K562 (cell line): ENCODE results near the gene MN1. TPM values are rescaled to one million over a fixed set of nuclear protein-coding genes. Genes with fewer than 3 reads are reported as not detected.

Experiments used
- ARHGAP35 ChIP-seq: fragments of 450-650 bp; IDR thresholded peaks from 2 replicates; pipeline ENCODE4 v1.6.1; 2018; ENCODE audit not compliant: partially characterized antibody
- ATF6 ChIP-seq: sonication (generic); formaldehyde crosslinking; IDR thresholded peaks from 2 replicates; pipeline ENCODE4 v1.4.0; 2020; ENCODE audit warnings: mild to moderate bottlenecking, missing genetic modification reagents
- CBX3 ChIP-seq, 2 experiments: IDR thresholded peaks; 1 replicate in 1 of 2; 2 replicates in 1 of 2; pipeline ENCODE4 v1.6.1; 2012; ENCODE audit warnings: inconsistent platforms in 2 of 2, low read length in 2 of 2, borderline replicate concordance in 1 of 2, control low read depth in 1 of 2
- DIDO1 ChIP-seq: fragments of 450-650 bp; IDR thresholded peaks from 2 replicates; pipeline ENCODE4 v1.6.1; 2016; ENCODE audit warnings: low read depth, missing biosample characterization, missing genetic modification characterization
- DNMT1 ChIP-seq: fragments of 450-650 bp; IDR thresholded peaks from 2 replicates; pipeline ENCODE4 v1.6.1; 2016; ENCODE audit warnings: antibody characterized with exemption, mild to moderate bottlenecking
- ETS2 ChIP-seq: IDR thresholded peaks from 2 replicates; pipeline ENCODE4 v1.6.1; 2016; ENCODE audit warnings: borderline replicate concordance, missing genetic modification characterization, mild to moderate bottlenecking, moderate library complexity, missing compliant biosample characterization; ENCODE audit not compliant: poor library complexity, severe bottlenecking
- GTF2F1 ChIP-seq: IDR thresholded peaks from 2 replicates; pipeline ENCODE4 v1.6.1; 2011; ENCODE audit warnings: low read depth, low read length, improper control_type of control experiment
- JUND ChIP-seq, 2 experiments: IDR thresholded peaks; 2 replicates in 1 of 2; 3 replicates in 1 of 2; pipeline ENCODE4 v1.6.1; 2011; ENCODE audit warnings: borderline replicate concordance in 2 of 2, low read depth in 2 of 2, low read length in 2 of 2, improper control_type of control experiment in 1 of 2, missing biosample characterization in 1 of 2, missing genetic modification characterization in 1 of 2, missing genetic modification reagents in 1 of 2
- KAT8 ChIP-seq: fragments of 450-650 bp; IDR thresholded peaks from 2 replicates; pipeline ENCODE4 v1.6.1; 2016; ENCODE audit warnings: low read depth, mild to moderate bottlenecking
- KDM5B ChIP-seq: fragments of 200-600 bp; sonication (generic); IDR thresholded peaks from 2 replicates; pipeline ENCODE4 v1.6.1; 2012; ENCODE audit warnings: low read depth, mild to moderate bottlenecking, moderate library complexity, low read length, control low read depth, inconsistent platforms; ENCODE audit not compliant: insufficient replicate concordance
- LARP7 ChIP-seq: fragments of 450-650 bp; IDR thresholded peaks from 2 replicates; pipeline ENCODE4 v1.6.1; 2016
- LCOR ChIP-seq: sonication (generic); formaldehyde crosslinking; IDR thresholded peaks from 2 replicates; pipeline ENCODE4 v1.8.0; 2022; ENCODE audit warnings: mild to moderate bottlenecking, missing genetic modification reagents
- LEF1 ChIP-seq: fragments of 450-650 bp; IDR thresholded peaks from 2 replicates; pipeline ENCODE4 v1.6.1; 2016; ENCODE audit warnings: mild to moderate bottlenecking
- MAFK ChIP-seq: IDR thresholded peaks from 2 replicates; pipeline ENCODE4 v1.6.1; 2011; ENCODE audit warnings: low read length, improper control_type of control experiment
- MTA3 ChIP-seq: fragments of 450-650 bp; formaldehyde crosslinking; IDR thresholded peaks from 2 replicates; pipeline ENCODE4 v1.6.1; 2017; ENCODE audit warnings: mild to moderate bottlenecking, borderline replicate concordance
- NBN ChIP-seq: fragments of 450-650 bp; IDR thresholded peaks from 2 replicates; pipeline ENCODE4 v1.6.1; 2016; ENCODE audit warnings: low read depth, mild to moderate bottlenecking
- NEUROD1 ChIP-seq: fragments of 150-350 bp; IDR thresholded peaks from 2 replicates; pipeline ENCODE4 v1.6.1; 2014; ENCODE audit warnings: borderline replicate concordance, low read length, low read depth; ENCODE audit not compliant: partially characterized antibody
- NR2C2 ChIP-seq, 2 experiments: fragments of 200-800 bp in 1 of 2; sonication (Bioruptor generic) in 1 of 2; sonication (generic) in 1 of 2; formaldehyde crosslinking in 1 of 2; IDR thresholded peaks; 2 replicates each; pipeline versions ENCODE4 v1.6.1 to v1.8.0; 2016 to 2022; ENCODE audit warnings: mild to moderate bottlenecking in 1 of 2, missing compliant biosample characterization in 1 of 2, missing genetic modification characterization in 1 of 2, missing genetic modification reagents in 1 of 2
- PURB ChIP-seq: sonication (generic); formaldehyde crosslinking; IDR thresholded peaks from 2 replicates; pipeline ENCODE4 v1.9.0; 2021; ENCODE audit warnings: low read depth, mild to moderate bottlenecking, missing genetic modification reagents
- TCF7L2 ChIP-seq: fragments of 150-350 bp; IDR thresholded peaks from 2 replicates; pipeline ENCODE4 v1.6.1; 2016; ENCODE audit warnings: low read depth, mild to moderate bottlenecking, low read length, moderate library complexity
- ZNF609 ChIP-seq: sonication (generic); formaldehyde crosslinking; IDR thresholded peaks from 2 replicates; pipeline ENCODE4 v1.8.1; 2023; ENCODE audit warnings: missing genetic modification reagents, mild to moderate bottlenecking, borderline replicate concordance
- ZNF696 ChIP-seq: fragments of 250-450 bp; sonication (Bioruptor Pico); conservative IDR thresholded peaks from 2 replicates; pipeline ENCODE4 v1.4.0; 2020; ENCODE audit warnings: mild to moderate bottlenecking, moderate library complexity
- ZNF717 ChIP-seq: fragments of 250-450 bp; sonication (Bioruptor Pico); IDR thresholded peaks from 2 replicates; pipeline ENCODE4 v1.5.0; 2021
- ZNF77 ChIP-seq: fragments of 250-450 bp; sonication (Bioruptor Pico); IDR thresholded peaks from 2 replicates; pipeline ENCODE4 v1.5.0; 2020
- polyA plus RNA-seq, 8 experiments: library from polyadenylated mRNA; depleted of rRNA in 4 of 8; stranded (reverse) in 5 of 8; unstranded in 3 of 8; fragments of >200 nt; fragmentation: Nextera tagmentation in 2 of 8; fragmentation: Illumina TruSeq in 1 of 8; extraction: Ambion mirVana in 2 of 8; extraction: Trizol in 1 of 8; gene quantifications; 2 replicates each; pipeline versions ENCODE4 v1.2.1 to v1.2.3, GENCODE V29; 2011 to 2014; ENCODE audit warnings: inconsistent platforms in 1 of 8, missing spikeins in 1 of 8
- total RNA-seq, 7 experiments: library from RNA; depleted of rRNA in 6 of 7; stranded (reverse); fragments of >200 nt in 6 of 7; fragmentation: Illumina TruSeq in 2 of 7; extraction: Trizol in 2 of 7; gene quantifications; 2 replicates each; pipeline versions ENCODE4 v1.2.1 to v1.2.3, GENCODE V29; 2011 to 2021; ENCODE audit warnings: low replicate concordance in 1 of 7

The MN1 gene
- total and polyA plus RNA-seq, 9 of the 15 experiments (the other 6 are each of a cell fraction or from before 2014, with no cell fraction given): under 0.01 to 0.05 (median 0.03) TPM; not detected in 5

- TF ChIP-seq ATF6 (CRISPR knock-in tag) (no peak), NEUROD1 (no peak), ZNF77 (CRISPR knock-in tag) (no peak), ZNF609 (CRISPR knock-in tag) (no peak), PURB (CRISPR knock-in tag) (no peak), DNMT1 (no peak), LEF1 (peak; percentile 47; the same call in 1 of the 2 replicates), LCOR (CRISPR knock-in tag) (no peak), KAT8 (no peak), ETS2 (tag) (no peak), ZNF717 (CRISPR knock-in tag) (no peak), CBX3 (IDR thresholded peaks at IDR 0.05; ENCODE audit: borderline replicate concordance in 1 of 2, low read length in 2 of 2) (no peak), ARHGAP35 (no peak), NR2C2 (CRISPR knock-in tag; IDR thresholded peaks at IDR 0.05) (no peak), NR2C2 (tag; IDR thresholded peaks at IDR 0.05) (no peak), GTF2F1 (no peak), DIDO1 (tag) (no peak), LARP7 (no peak), MTA3 (peak; percentile 39; the same call in 1 of the 2 replicates), MAFK (no peak), TCF7L2 (no peak), ZNF696 (no peak), NBN (0 out of 2 replicates have a peak, but pooled peaks have one; percentile 27), JUND (IDR thresholded peaks at IDR 0.05; ENCODE audit: borderline replicate concordance, low read depth, low read length) (no peak; the same call in 1 of the 2 replicates), JUND (tag; IDR thresholded peaks at IDR 0.05; ENCODE audit: borderline replicate concordance, low read depth, low read length) (no peak; the same call in 2 of the 3 replicates), KDM5B (no peak)
These were observed 45.4 kb upstream of the MN1 start (continued) for GRCh38 chr22:27846910-27847309.
